Testis (tissue), 2 donors: ENCODE measurements around the gene SELE.

Source experiments
- CTCF ChIP-seq, 3 experiments: fragments of 450-650 bp in 2 of 3; fragments of 200-600 bp in 1 of 3; sonication (generic) in 1 of 3; IDR thresholded peaks; one replicate each; pipeline ENCODE4 v1.5.1; 2016 to 2019; ENCODE audit warnings: antibody characterized with exemption in 3 of 3, mild to moderate bottlenecking in 2 of 3, moderate library complexity in 1 of 3
- POLR2A ChIP-seq: fragments of 450-650 bp; IDR thresholded peaks from one replicate; pipeline ENCODE4 v1.6.1; 2017; ENCODE audit warnings: antibody characterized with exemption, mild to moderate bottlenecking, moderate library complexity

- TF ChIP-seq CTCF (IDR thresholded peaks at IDR 0.05), result no peak
- TF ChIP-seq POLR2A, result no peak
These were observed 2.4 kb downstream of the SELE start for GRCh38 chr1:169731446-169731845.
